Lower leg skin (tissue), 3 donors: ENCODE measurements around the gene PCDHB15.

Source experiments
- POLR2A ChIP-seq, 2 donors: fragments of 450-650 bp; IDR thresholded peaks; one replicate each; pipeline ENCODE4 v1.6.1; 2016 to 2017; ENCODE audit warnings: antibody characterized with exemption in 2 of 2, mild to moderate bottlenecking in 1 of 2, moderate library complexity in 1 of 2
- TF ChIP-seq, protein P1 (sequence below), 3 donors: fragments of 450-650 bp; IDR thresholded peaks; one replicate each; pipeline ENCODE4 v1.5.1; 2016; ENCODE audit warnings: antibody characterized with exemption in 3 of 3, mild to moderate bottlenecking in 3 of 3, moderate library complexity in 2 of 3

DNA sequence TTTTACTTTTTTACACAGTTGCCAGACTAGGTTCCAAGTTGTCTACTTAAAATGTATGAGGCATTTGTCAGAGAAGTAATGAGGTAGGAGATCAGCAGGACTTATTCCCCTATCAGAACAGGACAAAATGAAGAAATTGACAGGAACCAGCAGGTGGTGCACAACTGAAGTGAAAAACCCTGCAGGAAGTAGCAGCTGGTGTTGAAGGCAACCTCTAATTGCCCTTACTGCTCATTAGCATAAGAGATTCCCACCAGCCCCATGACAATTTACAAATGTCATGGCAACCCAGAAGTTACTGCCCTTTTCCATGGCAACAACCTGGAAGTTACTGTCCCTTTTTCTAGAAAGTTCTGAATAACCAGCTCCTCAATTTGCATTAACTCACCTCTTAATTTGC is 5.4 kb downstream of the PCDHB15 start:
- TF ChIP-seq, protein P1, sequence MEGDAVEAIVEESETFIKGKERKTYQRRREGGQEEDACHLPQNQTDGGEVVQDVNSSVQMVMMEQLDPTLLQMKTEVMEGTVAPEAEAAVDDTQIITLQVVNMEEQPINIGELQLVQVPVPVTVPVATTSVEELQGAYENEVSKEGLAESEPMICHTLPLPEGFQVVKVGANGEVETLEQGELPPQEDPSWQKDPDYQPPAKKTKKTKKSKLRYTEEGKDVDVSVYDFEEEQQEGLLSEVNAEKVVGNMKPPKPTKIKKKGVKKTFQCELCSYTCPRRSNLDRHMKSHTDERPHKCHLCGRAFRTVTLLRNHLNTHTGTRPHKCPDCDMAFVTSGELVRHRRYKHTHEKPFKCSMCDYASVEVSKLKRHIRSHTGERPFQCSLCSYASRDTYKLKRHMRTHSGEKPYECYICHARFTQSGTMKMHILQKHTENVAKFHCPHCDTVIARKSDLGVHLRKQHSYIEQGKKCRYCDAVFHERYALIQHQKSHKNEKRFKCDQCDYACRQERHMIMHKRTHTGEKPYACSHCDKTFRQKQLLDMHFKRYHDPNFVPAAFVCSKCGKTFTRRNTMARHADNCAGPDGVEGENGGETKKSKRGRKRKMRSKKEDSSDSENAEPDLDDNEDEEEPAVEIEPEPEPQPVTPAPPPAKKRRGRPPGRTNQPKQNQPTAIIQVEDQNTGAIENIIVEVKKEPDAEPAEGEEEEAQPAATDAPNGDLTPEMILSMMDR (IDR thresholded peaks at IDR 0.05): no peak
- no peak for TF ChIP-seq POLR2A (IDR thresholded peaks at IDR 0.05)
